SK-N-SH treated with all-trans-retinoic acid at 6 μM for 48 hours (cell line): ENCODE data around the gene ZNF581.

Experiments
- CREB5 ChIP-seq: fragments of 250-450 bp; sonication (Bioruptor Pico); IDR thresholded peaks from 2 replicates; pipeline ENCODE4 v1.5.1; 2020; ENCODE audit warnings: low read depth, mild to moderate bottlenecking, moderate library complexity
- PATZ1 ChIP-seq: fragments of 250-450 bp; sonication (Bioruptor Pico); IDR thresholded peaks from 2 replicates; pipeline ENCODE4 v1.8.0; 2020; ENCODE audit warnings: mild to moderate bottlenecking, moderate library complexity, borderline replicate concordance
- TCF4 ChIP-seq: fragments of 250-450 bp; sonication (Bioruptor Pico); IDR thresholded peaks from 2 replicates; pipeline ENCODE4 v1.8.0; 2021; ENCODE audit warnings: mild to moderate bottlenecking, moderate library complexity, borderline replicate concordance
- ZFP3 ChIP-seq: fragments of 250-450 bp; sonication (Bioruptor Pico); IDR thresholded peaks from 2 replicates; pipeline ENCODE4 v1.5.0; 2020; ENCODE audit warnings: mild to moderate bottlenecking, moderate library complexity

- TF ChIP-seq CREB5 (CRISPR knock-in tag) (no peak), TCF4 (CRISPR knock-in tag) (no peak), ZFP3 (CRISPR knock-in tag) (no peak), PATZ1 (CRISPR knock-in tag) (no peak)
These were observed 51.4 kb downstream of the ZNF581 start for GRCh38 chr19:55694656-55695491.
